Measurements from ENCODE around the gene NDUFA1. TPM values are rescaled to one million over a fixed set of nuclear protein-coding genes. Genes with fewer than 3 reads are reported as not detected.
A peak's percentile ranks its signal among the peaks of the same experiment; 100 is the strongest.

NDUFA1 gene
- total and polyA plus RNA-seq, 7 donors: 51.2 to 412 (median 106) TPM

GRCh38 chrX:119878740-119879139 lies 7.1 kb downstream of the NDUFA1 start:
- Histone ChIP-seq H3K9me3 (no peaks in the 10 kb centered on the region), H3K27me3 (no peaks in the 10 kb centered on the region), H3K27ac (no peak overlapping the region), H3K36me3 (peaks cover 0 to 25% (median 3%) of the 10 kb centered on the region in 4 donors), H3K4me1 (no peaks in the 10 kb centered on the region), H3K4me3 (no peak overlapping the region)
- WGBS, 2 donors: 66 to 73% methylated on average over 2 of the region's 2 CpGs
- TF ChIP-seq POLR2A (IDR thresholded peaks at IDR 0.05) (no peak), POLR2AphosphoS5 (IDR thresholded peaks at IDR 0.05) (no peak), EP300 (IDR thresholded peaks at IDR 0.05) (no peak)
- TF ChIP-seq, protein P1, sequence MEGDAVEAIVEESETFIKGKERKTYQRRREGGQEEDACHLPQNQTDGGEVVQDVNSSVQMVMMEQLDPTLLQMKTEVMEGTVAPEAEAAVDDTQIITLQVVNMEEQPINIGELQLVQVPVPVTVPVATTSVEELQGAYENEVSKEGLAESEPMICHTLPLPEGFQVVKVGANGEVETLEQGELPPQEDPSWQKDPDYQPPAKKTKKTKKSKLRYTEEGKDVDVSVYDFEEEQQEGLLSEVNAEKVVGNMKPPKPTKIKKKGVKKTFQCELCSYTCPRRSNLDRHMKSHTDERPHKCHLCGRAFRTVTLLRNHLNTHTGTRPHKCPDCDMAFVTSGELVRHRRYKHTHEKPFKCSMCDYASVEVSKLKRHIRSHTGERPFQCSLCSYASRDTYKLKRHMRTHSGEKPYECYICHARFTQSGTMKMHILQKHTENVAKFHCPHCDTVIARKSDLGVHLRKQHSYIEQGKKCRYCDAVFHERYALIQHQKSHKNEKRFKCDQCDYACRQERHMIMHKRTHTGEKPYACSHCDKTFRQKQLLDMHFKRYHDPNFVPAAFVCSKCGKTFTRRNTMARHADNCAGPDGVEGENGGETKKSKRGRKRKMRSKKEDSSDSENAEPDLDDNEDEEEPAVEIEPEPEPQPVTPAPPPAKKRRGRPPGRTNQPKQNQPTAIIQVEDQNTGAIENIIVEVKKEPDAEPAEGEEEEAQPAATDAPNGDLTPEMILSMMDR (IDR thresholded peaks at IDR 0.05): no peak
- no peak for DNase-seq
- intact Hi-C loops (cut with DNase I): loop anchor here (10.0 kb wide), 1 partner anchor 184 kb away; the partner anchor contains the start of gene SEPTIN6

- TF ChIP-seq, protein P1 (IDR thresholded peaks at IDR 0.05): no peak
- TF ChIP-seq POLR2A (IDR thresholded peaks at IDR 0.05) (no peak), POLR2AphosphoS5 (IDR thresholded peaks at IDR 0.05) (no peak), EP300 (IDR thresholded peaks at IDR 0.05) (no peak)
- WGBS, 2 donors: 80 to 83% methylated on average over 5 of the region's 5 CpGs
- no peak overlapping the region for H3K27ac ChIP-seq
- intact Hi-C loops (cut with DNase I): no loop called here
- peaks cover 0 to 22% (median 3%) of the 10 kb centered on the region in 4 donors for H3K36me3 ChIP-seq
- no peaks in the 10 kb centered on the region for H3K4me1 ChIP-seq
- H3K27me3 ChIP-seq: no peaks in the 10 kb centered on the region
- DNase-seq: no peak
- no peaks in the 10 kb centered on the region for H3K9me3 ChIP-seq
- H3K4me3 ChIP-seq: no peak overlapping the region
These were observed 8.4 kb downstream of the NDUFA1 start for GRCh38 chrX:119880076-119880475.

DNA sequence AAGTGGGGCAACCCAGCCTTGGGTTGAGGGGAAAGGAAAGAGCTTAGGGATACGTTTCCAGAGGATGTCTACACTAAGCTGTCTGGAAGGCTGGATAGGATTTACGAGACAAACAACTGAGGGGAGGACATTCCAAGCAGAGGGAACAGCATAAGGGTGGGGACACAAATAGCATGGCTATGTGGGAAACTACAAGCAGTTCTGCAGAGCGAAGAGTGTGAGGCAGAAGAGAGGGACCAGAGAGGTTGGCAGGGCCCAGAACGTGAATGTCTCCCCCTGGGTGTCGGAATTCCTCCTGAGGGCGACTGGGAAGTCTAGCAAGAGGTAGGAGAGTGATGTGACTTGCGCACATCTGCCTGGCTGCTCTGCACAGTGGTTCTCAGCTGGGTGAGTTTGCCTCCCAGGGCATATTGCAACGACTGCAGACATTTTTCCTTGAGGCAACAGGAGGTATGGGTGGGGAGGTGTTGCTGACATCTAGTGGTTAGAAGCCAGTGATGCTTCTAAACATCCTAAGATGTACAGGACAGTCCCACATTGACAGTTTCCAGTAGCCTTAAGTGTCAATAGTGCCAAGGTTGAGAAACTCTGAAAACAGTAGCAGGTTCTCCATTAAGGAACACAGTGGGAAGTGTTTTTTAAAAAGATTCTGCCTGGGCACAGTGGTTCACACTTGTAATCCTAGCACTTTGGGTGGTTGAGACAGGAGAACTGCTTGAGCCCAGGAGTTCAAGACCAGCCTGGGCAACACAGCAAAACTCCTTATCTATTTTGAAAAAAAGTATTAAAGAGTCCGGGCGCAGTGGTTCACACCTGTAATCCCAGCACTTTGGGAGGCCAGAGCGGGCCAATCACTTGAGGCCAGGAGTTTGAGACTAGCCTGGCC lies 9.2 kb downstream of the NDUFA1 start:
- intact Hi-C loops (cut with DNase I): no loop called here

DNA sequence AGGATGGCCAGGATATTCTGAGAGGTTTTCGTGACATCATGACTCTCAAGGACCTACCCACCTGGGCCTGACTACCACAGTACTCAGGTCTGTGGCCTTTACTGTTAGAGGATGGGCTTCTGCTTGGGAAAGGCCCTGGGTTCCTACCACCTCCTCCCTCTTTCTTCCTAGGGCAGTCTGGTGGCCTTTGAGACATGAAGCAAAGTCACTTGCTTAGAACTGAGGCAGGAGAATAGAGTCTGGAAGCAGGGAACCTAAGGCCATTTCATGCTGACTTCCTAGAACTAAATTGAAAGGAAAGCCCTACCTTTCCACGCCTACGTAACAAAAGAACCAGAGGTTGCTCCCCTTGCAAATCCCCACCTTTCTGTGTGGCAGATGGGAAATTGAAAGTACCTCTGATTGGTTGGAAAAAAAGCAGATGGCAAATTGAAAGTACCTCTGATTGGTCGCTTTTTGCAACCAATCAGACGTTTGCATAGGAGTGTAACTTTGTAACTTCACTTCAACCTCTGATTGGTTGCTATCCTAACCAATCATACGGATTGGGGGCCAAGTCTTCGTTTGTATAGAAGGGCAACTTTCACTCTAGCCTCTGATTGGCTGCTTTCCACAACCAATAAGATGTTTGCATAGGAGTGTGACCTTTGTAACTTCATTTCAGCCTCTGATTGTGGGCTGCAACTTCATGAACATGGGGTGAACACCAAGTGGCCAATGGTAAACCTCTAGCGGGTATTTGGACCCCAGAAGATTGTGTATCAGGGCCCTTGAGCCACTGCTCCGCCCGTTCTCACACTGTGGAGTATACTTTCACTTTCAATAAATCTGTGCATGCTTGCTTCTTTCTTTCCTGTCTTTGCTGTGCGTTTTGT lies 14.2 kb downstream of the NDUFA1 start:
- 38 to 79% methylated on average over 11 of the region's 11 CpGs for WGBS, 2 donors

More for the DNA sequence above, 9.2 kb downstream of the NDUFA1 start:
- peaks cover 0 to 15% (median 2%) of the 10 kb centered on the region in 4 donors for H3K36me3 ChIP-seq
- TF ChIP-seq EP300 (IDR thresholded peaks at IDR 0.05): no peak
- TF ChIP-seq, protein P1 (IDR thresholded peaks at IDR 0.05): peak; percentile 10 to 43 (median 26)
- no peaks in the 10 kb centered on the region for H3K27me3 ChIP-seq
- no peaks in the 10 kb centered on the region for H3K9me3 ChIP-seq
- H3K4me3 ChIP-seq: no peak overlapping the region
- H3K4me1 ChIP-seq: no peaks in the 10 kb centered on the region
- WGBS, 2 donors: 54 to 67% methylated on average over 11 of the region's 11 CpGs
- DNase-seq: no peak
- H3K27ac ChIP-seq: peak overlapping the region in 1 of 4 donors; percentile 14

More for the DNA sequence above, 14.2 kb downstream of the NDUFA1 start:
- H3K36me3 ChIP-seq: no peaks in the 10 kb centered on the region
- H3K27ac ChIP-seq: no peak overlapping the region
- intact Hi-C loops (cut with DNase I): no loop called here
- peaks cover 0 to 4% (median 0%) of the 10 kb centered on the region in 4 donors for H3K4me1 ChIP-seq
- TF ChIP-seq EP300 (IDR thresholded peaks at IDR 0.05) (no peak), POLR2A (IDR thresholded peaks at IDR 0.05) (no peak), POLR2AphosphoS5 (IDR thresholded peaks at IDR 0.05) (no peak)
- TF ChIP-seq, protein P1 (IDR thresholded peaks at IDR 0.05): no peak
- no peak overlapping the region for H3K4me3 ChIP-seq
- peak; percentile 9 for DNase-seq
- no peaks in the 10 kb centered on the region for H3K27me3 ChIP-seq
- no peaks in the 10 kb centered on the region for H3K9me3 ChIP-seq

All from sigmoid colon (tissue), 7 donors.